HepG2 (cell line): ENCODE data around the gene COL18A1. TPM values are rescaled to one million over a fixed set of nuclear protein-coding genes. Genes with fewer than 3 reads are reported as not detected.

Experiments used
- ATAC-seq: fragments of 200-7000 bp; cut with Tn5 transposase; 3 replicates; pipeline ENCODE4 v1.9.1; 2020; ENCODE audit warnings: mild to moderate bottlenecking, moderate library complexity
- BruUV-seq: library from RNA; stranded (reverse); fragments of 400-500 nt; replicated peaks from 2 replicates; lab custom pipeline; 2021; lab: Mats Ljungman, UMichigan
- CTCF ChIA-PET: fragments of 300-600 bp; formaldehyde crosslinking; extraction: SDS; loops from one replicate; lab custom pipeline; 2021; ENCODE audit warnings: low total read pairs, inconsistent platforms, low intra/inter-chr PET ratio; lab: Yijun Ruan, JAX
- POLR2A ChIA-PET: fragments of 350-600 bp; sonication (Branson Sonifier 250); formaldehyde crosslinking; loops from one replicate; lab custom pipeline; 2020; ENCODE audit warnings: antibody characterized with exemption, inconsistent platforms; lab: Yijun Ruan, JAX
- DNase-seq: peaks from one replicate; pipeline ENCODE4 v3.0.0-alpha.2; 2015; ENCODE audit warnings: low spot score
- FAIRE-seq: peaks from 3 replicates; lab custom pipeline; 2011; peaks lifted over from hg19 to GRCh38; lab: Jason Lieb, UNC
- H2AFZ ChIP-seq: one replicate; pipeline ENCODE4 v1.6.1; 2011; ENCODE audit warnings: low read length, inconsistent platforms
- H3K27ac ChIP-seq: fragments of 300-600 bp; 3 replicates; pipeline ENCODE4 v1.8.0; 2011; ENCODE audit warnings: mixed run types, mild to moderate bottlenecking, mixed read lengths, low read length, inconsistent platforms; ENCODE audit not compliant: insufficient read depth; ENCODE audit errors: extremely low read length
- H3K27me3 ChIP-seq, 2 experiments: fragments of 200-600 bp in 1 of 2; 2 replicates in 1 of 2; 3 replicates in 1 of 2; pipeline versions ENCODE4 v1.6.0 to v1.8.0; 2011; ENCODE audit warnings: low read length in 2 of 2, mild to moderate bottlenecking in 2 of 2, moderate library complexity in 2 of 2, inconsistent platforms in 1 of 2; ENCODE audit not compliant: insufficient read depth in 2 of 2, control insufficient read depth in 1 of 2
- H3K36me3 ChIP-seq, 2 experiments: fragments of 200-600 bp in 1 of 2; replicated peaks in 1 of 2; 2 replicates in 1 of 2; 3 replicates in 1 of 2; pipeline versions ENCODE4 v1.5.1 to v1.8.0; 2011; ENCODE audit warnings: low read length in 2 of 2, inconsistent platforms in 1 of 2; ENCODE audit not compliant: insufficient read depth in 2 of 2, control insufficient read depth in 1 of 2
- H3K4me1 ChIP-seq: 2 replicates; pipeline ENCODE4 v1.5.1; 2012; ENCODE audit warnings: low read length, inconsistent platforms; ENCODE audit not compliant: insufficient read depth
- H3K4me2 ChIP-seq: 2 replicates; pipeline ENCODE4 v1.6.0; 2011; ENCODE audit warnings: low read depth, low read length, inconsistent platforms
- H3K4me3 ChIP-seq, 3 experiments: fragments of 200-600 bp in 1 of 3; sonication (generic), shearing (Covaris generic) in 1 of 3; replicated peaks in 1 of 3; 2 replicates each; pipeline ENCODE4 v1.5.1; 2011 to 2016; ENCODE audit warnings: low read length in 3 of 3, inconsistent platforms in 2 of 3, low read depth in 2 of 3, mild to moderate bottlenecking in 2 of 3, control low read depth in 1 of 3, mixed read lengths in 1 of 3; ENCODE audit not compliant: insufficient read depth in 1 of 3
- H3K79me2 ChIP-seq: one replicate; pipeline ENCODE4 v1.6.1; 2011; ENCODE audit warnings: low read length, inconsistent platforms; ENCODE audit not compliant: insufficient read depth
- H3K9ac ChIP-seq: 2 replicates; pipeline ENCODE4 v1.6.0; 2011; ENCODE audit warnings: mild to moderate bottlenecking, low read depth, low read length, inconsistent platforms; ENCODE audit not compliant: insufficient read depth
- H3K9me3 ChIP-seq: 2 replicates; pipeline ENCODE4 v1.5.1; 2012; ENCODE audit warnings: mild to moderate bottlenecking, low read length
- H4K20me1 ChIP-seq: 2 replicates; pipeline ENCODE4 v1.6.0; 2011; ENCODE audit warnings: inconsistent platforms, mild to moderate bottlenecking, low read length, moderate library complexity; ENCODE audit not compliant: insufficient read depth
- BRCA1 ChIP-seq: sonication (generic); formaldehyde crosslinking; IDR thresholded peaks from 2 replicates; pipeline ENCODE4 v1.4.0; 2020; ENCODE audit warnings: missing genetic modification reagents
- POLR2AphosphoS5 ChIP-seq: IDR thresholded peaks from 2 replicates; pipeline ENCODE4 v1.6.1; 2012; ENCODE audit warnings: low read depth, low read length
- SMC3 ChIP-seq: IDR thresholded peaks from 2 replicates; pipeline ENCODE4 v1.6.1; 2011; ENCODE audit warnings: low read length, improper control_type of control experiment
- ZNF563 ChIP-seq: sonication (generic); formaldehyde crosslinking; IDR thresholded peaks from 2 replicates; pipeline ENCODE4 v1.8.0; 2022; ENCODE audit warnings: mild to moderate bottlenecking, moderate library complexity, missing genetic modification reagents
- ZNF589 ChIP-seq: sonication (generic); formaldehyde crosslinking; conservative IDR thresholded peaks from 2 replicates; pipeline ENCODE4 v1.8.0; 2022; ENCODE audit warnings: mild to moderate bottlenecking, moderate library complexity, missing genetic modification reagents
- ZNF598 ChIP-seq: sonication (generic); formaldehyde crosslinking; IDR thresholded peaks from 2 replicates; pipeline ENCODE4 v1.5.1; 2020; ENCODE audit warnings: mild to moderate bottlenecking, missing genetic modification reagents, borderline replicate concordance
- ZNF674 ChIP-seq: sonication (generic); formaldehyde crosslinking; IDR thresholded peaks from 2 replicates; pipeline ENCODE4 v1.5.0; 2020; ENCODE audit warnings: low read depth, mild to moderate bottlenecking, missing genetic modification reagents
- WGBS: methylation state at CpG from one replicate; pipeline ENCODE4 v1.1.6; 2017; ENCODE audit warnings: low lambda C conversion rate; 5-methylcytosine and 5-hydroxymethylcytosine counted together
- in situ Hi-C: cut with HindIII; loops from 2 replicates; pipeline ENCODE4 v1.10.0; 2017; ENCODE audit warnings: low pct_unique_long_range_greater_than_20kb; ENCODE audit not compliant: extremely low pct_ligation_motif_present
- intact Hi-C: fragments of 100-400 bp; cut with micrococcal nuclease; formaldehyde crosslinking; loops from one replicate; pipeline ENCODE4 v1.10.0; 2022; ENCODE audit not compliant: unreplicated experiment
- polyA plus RNA-seq, 8 experiments: library from polyadenylated mRNA; depleted of rRNA in 3 of 8; stranded (reverse) in 7 of 8; unstranded in 1 of 8; fragments of >200 nt; fragmentation: Illumina TruSeq in 4 of 8; extraction: Trizol in 4 of 8; gene quantifications; 2 replicates each; pipeline versions ENCODE4 v1.2.1 to v1.2.3, GENCODE V29; 2011 to 2016; ENCODE audit warnings: low read depth in 4 of 8, missing spikeins in 1 of 8, mixed read lengths in 1 of 8; ENCODE audit not compliant: insufficient read depth in 1 of 8
- total RNA-seq, 5 experiments: library from RNA; depleted of rRNA; stranded (reverse); fragments of >200 nt; fragmentation: Illumina TruSeq; extraction: Trizol; gene quantifications; 2 replicates each; pipeline ENCODE4 v1.2.3, GENCODE V29; 2016; ENCODE audit warnings: low read depth in 1 of 5
- TF ChIP-seq, protein P1 (sequence below): sonication (generic); formaldehyde crosslinking; IDR thresholded peaks from 2 replicates; pipeline ENCODE4 v1.4.0; 2020; ENCODE audit warnings: missing genetic modification reagents, borderline replicate concordance

Gene COL18A1
- total and polyA plus RNA-seq, 2 of the 13 experiments (the other 11 are each of a cell fraction or from before 2014, with no cell fraction given) = 79.0 to 102 TPM

DNA sequence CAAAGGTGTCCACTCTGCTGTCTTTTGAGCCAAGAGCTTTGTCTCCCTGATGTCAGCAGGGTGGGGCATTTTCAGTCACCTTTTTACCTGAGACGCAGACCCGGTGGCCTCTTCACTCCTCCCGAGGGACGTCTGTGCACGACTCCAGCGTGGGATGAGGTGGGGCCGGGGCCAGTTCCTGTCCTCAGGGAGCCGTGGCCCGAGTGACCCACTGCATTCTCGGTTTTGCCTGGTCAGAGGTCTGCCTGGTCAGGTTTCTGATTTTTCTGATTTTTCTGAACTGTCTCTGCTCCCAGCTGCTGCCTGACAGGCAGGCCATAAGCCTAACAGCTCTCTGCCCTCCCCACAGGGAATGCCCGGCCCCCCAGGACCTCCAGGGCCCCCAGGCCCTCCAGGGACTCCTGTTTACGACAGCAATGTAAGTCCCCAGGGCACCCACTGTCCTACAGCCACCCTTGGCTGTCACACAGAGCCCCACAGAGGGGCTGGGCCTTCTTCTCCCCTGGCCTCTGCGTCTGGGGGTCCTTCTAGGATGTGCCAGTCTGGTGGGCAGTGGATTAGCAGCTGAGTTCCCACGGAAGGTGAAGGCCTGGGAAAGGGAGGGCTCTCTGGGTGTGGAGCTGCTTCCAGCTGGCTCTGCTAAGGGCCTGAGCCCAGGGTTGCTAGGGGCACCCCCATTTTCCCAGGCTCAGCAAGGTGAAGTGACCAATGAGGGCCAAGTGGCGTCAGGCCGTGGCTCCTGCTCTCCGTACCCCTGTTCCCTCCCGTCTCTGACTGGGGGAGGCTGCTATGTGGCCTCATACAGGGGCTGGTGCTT, 91.4 kb downstream of the COL18A1 start:
- FAIRE-seq = no peak
- Histone ChIP-seq H2AFZ (no peak overlapping the region), H3K9me3 (no peaks in the 10 kb centered on the region), H4K20me1 (no peaks in the 10 kb centered on the region), H3K79me2 (no peaks in the 10 kb centered on the region), H3K27ac (no peak overlapping the region), H3K4me2 (no peak overlapping the region), H3K4me3 (no peak overlapping the region), H3K4me1 (no peaks in the 10 kb centered on the region), H3K27me3 (no peaks in the 10 kb centered on the region), H3K36me3 (peaks cover 17 to 35% of the 10 kb centered on the region in 2 experiments), H3K9ac (no peak overlapping the region)
- POLR2A ChIA-PET = no interaction called here
- no peak for ATAC-seq
- no TSS peak for BruUV-seq
- in situ Hi-C loops = no loop called here
- CTCF ChIA-PET = no interaction called here
- TF ChIP-seq BRCA1 (no peak), ZNF598 (CRISPR knock-in tag) (no peak), SMC3 (no peak), POLR2AphosphoS5 (peak; percentile 29; the same call in 1 of the 2 replicates), ZNF563 (CRISPR knock-in tag) (no peak), ZNF589 (no peak), ZNF674 (CRISPR knock-in tag) (no peak)
- TF ChIP-seq, protein P1, sequence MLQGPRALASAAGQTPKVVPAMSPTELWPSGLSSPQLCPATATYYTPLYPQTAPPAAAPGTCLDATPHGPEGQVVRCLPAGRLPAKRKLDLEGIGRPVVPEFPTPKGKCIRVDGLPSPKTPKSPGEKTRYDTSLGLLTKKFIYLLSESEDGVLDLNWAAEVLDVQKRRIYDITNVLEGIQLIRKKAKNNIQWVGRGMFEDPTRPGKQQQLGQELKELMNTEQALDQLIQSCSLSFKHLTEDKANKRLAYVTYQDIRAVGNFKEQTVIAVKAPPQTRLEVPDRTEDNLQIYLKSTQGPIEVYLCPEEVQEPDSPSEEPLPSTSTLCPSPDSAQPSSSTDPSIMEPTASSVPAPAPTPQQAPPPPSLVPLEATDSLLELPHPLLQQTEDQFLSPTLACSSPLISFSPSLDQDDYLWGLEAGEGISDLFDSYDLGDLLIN (CRISPR knock-in tag) = no peak
- 98% methylated on average over 13 of the region's 18 CpGs for WGBS
- intact Hi-C loops = no loop called here
- no peak for DNase-seq
